Fibroblast of lung (primary cell): ENCODE measurements around the gene SDK1. TPM values are rescaled to one million over a fixed set of nuclear protein-coding genes. Genes with fewer than 3 reads are reported as not detected.

Experiments used
- DNase-seq, 2 donors: peaks; one replicate each; pipeline versions ENCODE4 v3.0.0 to v3.0.0-alpha.2; 2010; ENCODE audit warnings: low read depth in 2 of 2
- H2AFZ ChIP-seq: 2 replicates; pipeline ENCODE4 v1.5.1; 2012; ENCODE audit warnings: low read length, control low read depth, inconsistent platforms
- H3K27ac ChIP-seq: 2 replicates; pipeline ENCODE4 v1.5.1; 2011; ENCODE audit warnings: low read length, control low read depth; ENCODE audit not compliant: insufficient read depth
- H3K27me3 ChIP-seq: 2 replicates; pipeline ENCODE4 v1.5.1; 2011; ENCODE audit warnings: mild to moderate bottlenecking, low read length; ENCODE audit not compliant: control insufficient read depth, insufficient read depth
- H3K36me3 ChIP-seq: 2 replicates; pipeline ENCODE4 v1.5.1; 2011; ENCODE audit warnings: low read length; ENCODE audit not compliant: control insufficient read depth, insufficient read depth
- H3K4me1 ChIP-seq: 2 replicates; pipeline ENCODE4 v1.5.1; 2011; ENCODE audit warnings: low read length; ENCODE audit not compliant: control insufficient read depth, insufficient read depth; ENCODE audit errors: extremely low read depth
- H3K4me2 ChIP-seq: 2 replicates; pipeline ENCODE4 v1.5.1; 2011; ENCODE audit warnings: low read length, control low read depth; ENCODE audit not compliant: insufficient read depth; ENCODE audit errors: extremely low read depth
- H3K4me3 ChIP-seq, 4 experiments: fragments of 200-600 bp in 1 of 4; sonication (generic) in 1 of 4; replicated peaks in 1 of 4; 2 replicates each; pipeline ENCODE4 v1.5.1; 2011 to 2016; ENCODE audit warnings: low read length in 4 of 4, low read depth in 3 of 4, mild to moderate bottlenecking in 3 of 4, control low read depth in 2 of 4, inconsistent platforms in 1 of 4, mixed read lengths in 1 of 4; ENCODE audit not compliant: insufficient read depth in 1 of 4; ENCODE audit errors: control extremely low read depth in 1 of 4
- H3K79me2 ChIP-seq: 2 replicates; pipeline ENCODE4 v1.5.1; 2012; ENCODE audit warnings: mild to moderate bottlenecking, low read length, inconsistent platforms; ENCODE audit not compliant: control insufficient read depth, insufficient read depth
- H3K9ac ChIP-seq: 2 replicates; pipeline ENCODE4 v1.5.1; 2011; ENCODE audit warnings: mild to moderate bottlenecking, low read length, control low read depth; ENCODE audit not compliant: insufficient read depth
- H3K9me3 ChIP-seq: 2 replicates; pipeline ENCODE4 v1.5.1; 2012; ENCODE audit warnings: low read depth, low read length; ENCODE audit not compliant: control insufficient read depth, insufficient read depth
- H4K20me1 ChIP-seq: 2 replicates; pipeline ENCODE4 v1.5.1; 2011; ENCODE audit warnings: low read length; ENCODE audit not compliant: control insufficient read depth, insufficient read depth; ENCODE audit errors: extremely low read depth
- EZH2 ChIP-seq: IDR thresholded peaks from 2 replicates; pipeline ENCODE4 v1.5.1; 2012; ENCODE audit warnings: low read length, control low read depth, mild to moderate bottlenecking; ENCODE audit errors: missing control alignments
- polyA plus RNA-seq, 2 donors: library from polyadenylated mRNA; depleted of rRNA in 1 of 2; stranded (reverse) in 1 of 2; unstranded in 1 of 2; fragments of >200 nt; gene quantifications; 2 replicates each; pipeline ENCODE4 v1.2.1, GENCODE V29; 2011 to 2012; ENCODE audit warnings: missing spikeins in 1 of 2
- total RNA-seq: library from RNA; depleted of rRNA; stranded (reverse); fragments of >200 nt; gene quantifications from 2 replicates; pipeline ENCODE4 v1.2.1, GENCODE V29; 2014
- TF ChIP-seq, protein P1 (sequence below), 2 donors: IDR thresholded peaks in 1 of 2; conservative IDR thresholded peaks in 1 of 2; 1 replicate in 1 of 2; 2 replicates in 1 of 2; pipeline ENCODE4 v1.5.1; 2011 to 2012; ENCODE audit warnings: low read length in 2 of 2, control low read depth in 1 of 2, inconsistent platforms in 1 of 2, low read depth in 1 of 2, mild to moderate bottlenecking in 1 of 2

SDK1 gene
- total and polyA plus RNA-seq, 2 donors (not counting 1 experiment from before 2014, with no cell fraction given) = 1.0 to 8.6 TPM

DNA sequence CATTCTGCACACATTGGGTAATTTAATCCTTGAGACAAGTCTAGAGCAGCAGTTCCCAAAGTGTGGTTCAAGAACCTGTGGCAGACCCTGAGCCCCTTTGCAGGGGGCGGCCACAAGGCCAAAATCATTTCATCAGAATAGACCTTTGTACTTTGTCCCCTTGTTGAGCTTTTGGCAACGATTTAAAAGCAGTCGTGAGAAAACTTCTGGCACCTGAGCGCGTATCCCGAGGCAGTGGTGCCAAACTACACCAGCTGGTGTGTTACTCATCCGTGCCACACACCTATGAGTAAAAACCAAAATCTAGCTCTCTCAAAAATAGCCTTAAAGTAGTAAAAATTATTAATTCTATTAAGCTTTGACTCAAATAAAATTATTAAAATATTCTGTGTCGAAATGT lies 306.8 kb downstream of the SDK1 start:
- H3K27me3 ChIP-seq = no peaks in the 10 kb centered on the region
- no peak overlapping the region for H3K4me3 ChIP-seq
- no peaks in the 10 kb centered on the region for H3K79me2 ChIP-seq
- H3K36me3 ChIP-seq = no peaks in the 10 kb centered on the region
- H3K4me2 ChIP-seq = no peak overlapping the region
- TF ChIP-seq, protein P1, sequence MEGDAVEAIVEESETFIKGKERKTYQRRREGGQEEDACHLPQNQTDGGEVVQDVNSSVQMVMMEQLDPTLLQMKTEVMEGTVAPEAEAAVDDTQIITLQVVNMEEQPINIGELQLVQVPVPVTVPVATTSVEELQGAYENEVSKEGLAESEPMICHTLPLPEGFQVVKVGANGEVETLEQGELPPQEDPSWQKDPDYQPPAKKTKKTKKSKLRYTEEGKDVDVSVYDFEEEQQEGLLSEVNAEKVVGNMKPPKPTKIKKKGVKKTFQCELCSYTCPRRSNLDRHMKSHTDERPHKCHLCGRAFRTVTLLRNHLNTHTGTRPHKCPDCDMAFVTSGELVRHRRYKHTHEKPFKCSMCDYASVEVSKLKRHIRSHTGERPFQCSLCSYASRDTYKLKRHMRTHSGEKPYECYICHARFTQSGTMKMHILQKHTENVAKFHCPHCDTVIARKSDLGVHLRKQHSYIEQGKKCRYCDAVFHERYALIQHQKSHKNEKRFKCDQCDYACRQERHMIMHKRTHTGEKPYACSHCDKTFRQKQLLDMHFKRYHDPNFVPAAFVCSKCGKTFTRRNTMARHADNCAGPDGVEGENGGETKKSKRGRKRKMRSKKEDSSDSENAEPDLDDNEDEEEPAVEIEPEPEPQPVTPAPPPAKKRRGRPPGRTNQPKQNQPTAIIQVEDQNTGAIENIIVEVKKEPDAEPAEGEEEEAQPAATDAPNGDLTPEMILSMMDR (conservative IDR thresholded peaks at IDR 0.05 in 1 of 2, IDR thresholded peaks at IDR 0.05 in 1 of 2; ENCODE audit: low read depth in 1 of 2, low read length in 2 of 2) = no peak
- TF ChIP-seq EZH2 = no peak
- H3K4me1 ChIP-seq = no peaks in the 10 kb centered on the region
- no peak overlapping the region for H3K9ac ChIP-seq
- no peak overlapping the region for H3K27ac ChIP-seq
- H3K9me3 ChIP-seq = no peaks in the 10 kb centered on the region
- no peaks in the 10 kb centered on the region for H4K20me1 ChIP-seq
- DNase-seq = no peak
- no peak overlapping the region for H2AFZ ChIP-seq

DNA sequence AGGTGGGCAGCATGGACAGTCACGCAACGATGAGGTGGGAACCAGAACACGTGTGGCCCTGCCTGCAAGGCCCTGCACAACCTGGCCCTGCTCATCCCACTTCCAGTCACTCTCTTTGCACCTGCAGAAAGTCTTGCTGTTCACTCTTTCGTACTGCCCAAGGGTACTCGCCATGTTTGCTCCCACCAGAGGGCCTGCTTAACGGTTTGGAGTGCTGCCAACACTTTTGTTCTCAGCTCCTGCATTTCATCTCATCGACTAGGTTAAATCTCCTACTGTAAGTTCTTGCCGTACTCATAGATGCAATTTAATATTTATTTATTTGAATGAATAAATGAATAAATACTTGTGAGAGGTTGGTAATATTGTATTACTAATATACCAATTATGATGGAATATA lies 315.3 kb downstream of the SDK1 start:
- no peak overlapping the region for H3K9ac ChIP-seq
- no peaks in the 10 kb centered on the region for H4K20me1 ChIP-seq
- H3K36me3 ChIP-seq = no peaks in the 10 kb centered on the region
- TF ChIP-seq, protein P1 (conservative IDR thresholded peaks at IDR 0.05 in 1 of 2, IDR thresholded peaks at IDR 0.05 in 1 of 2; ENCODE audit: low read depth in 1 of 2, low read length in 2 of 2) = no peak
- TF ChIP-seq EZH2 = no peak
- no peak overlapping the region for H3K27ac ChIP-seq
- no peaks in the 10 kb centered on the region for H3K27me3 ChIP-seq
- no peaks in the 10 kb centered on the region for H3K4me1 ChIP-seq
- no peaks in the 10 kb centered on the region for H3K79me2 ChIP-seq
- H3K4me2 ChIP-seq = no peak overlapping the region
- no peak for DNase-seq
- no peak overlapping the region for H2AFZ ChIP-seq
- H3K9me3 ChIP-seq = no peaks in the 10 kb centered on the region
- H3K4me3 ChIP-seq = no peak overlapping the region

DNA sequence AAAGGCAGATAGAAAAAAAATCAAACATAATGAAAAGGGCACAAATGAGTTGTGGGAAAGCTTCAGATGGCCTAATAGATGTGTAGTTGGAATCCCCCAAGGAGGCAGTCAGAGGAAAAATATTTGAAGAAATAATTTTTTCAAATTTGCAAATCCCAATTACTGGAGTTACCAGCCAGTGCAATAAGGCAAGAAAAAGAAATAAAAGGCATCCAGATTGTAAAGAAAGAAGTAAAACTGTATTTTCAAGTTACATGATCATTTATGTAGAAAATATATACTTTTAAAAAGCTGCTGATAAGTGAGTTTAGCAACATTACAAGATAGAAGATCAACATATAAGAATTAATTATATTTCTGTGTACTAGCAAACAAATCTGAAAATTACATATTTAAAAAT lies 329.0 kb downstream of the SDK1 start:
- Histone ChIP-seq H3K4me2 (no peak overlapping the region), H3K9me3 (no peaks in the 10 kb centered on the region), H3K27me3 (no peaks in the 10 kb centered on the region), H3K36me3 (no peaks in the 10 kb centered on the region), H3K79me2 (no peaks in the 10 kb centered on the region), H3K9ac (no peak overlapping the region), H3K4me1 (no peaks in the 10 kb centered on the region), H3K27ac (no peak overlapping the region), H2AFZ (no peak overlapping the region), H3K4me3 (no peak overlapping the region), H4K20me1 (no peaks in the 10 kb centered on the region)
- no peak for DNase-seq
- TF ChIP-seq EZH2 = no peak
- TF ChIP-seq, protein P1 (conservative IDR thresholded peaks at IDR 0.05 in 1 of 2, IDR thresholded peaks at IDR 0.05 in 1 of 2; ENCODE audit: low read depth in 1 of 2, low read length in 2 of 2) = no peak
